Right lobe of liver (tissue), 6 donors: ENCODE results near the gene USB1. TPM values are rescaled to one million over a fixed set of nuclear protein-coding genes. Genes with fewer than 3 reads are reported as not detected.
A peak's percentile ranks its signal among the peaks of the same experiment; 100 is the strongest.

Experiments
- ATAC-seq, 4 donors: fragments of 200-7000 bp; cut with Tn5 transposase; one replicate each; pipeline ENCODE4 v1.9.1; 2020; ENCODE audit warnings: mild to moderate bottlenecking in 4 of 4, moderate library complexity in 4 of 4
- DNase-seq, 3 donors: peaks; one replicate each; pipeline ENCODE4 v3.0.0-alpha.2; 2020
- H3K27ac ChIP-seq, 3 donors: fragments of 200-600 bp; one replicate each; pipeline ENCODE4 v1.8.0; 2022
- H3K27me3 ChIP-seq, 2 donors: fragments of 200-600 bp; one replicate each; pipeline ENCODE4 v1.8.0; 2022
- H3K36me3 ChIP-seq, 4 donors: fragments of 200-600 bp; sonication (generic) in 1 of 4; one replicate each; pipeline versions ENCODE4 v1.5.1 to v1.8.0; 2017 to 2022; ENCODE audit warnings: control low read depth in 1 of 4
- H3K4me1 ChIP-seq, 4 donors: fragments of 200-600 bp; sonication (generic) in 1 of 4; one replicate each; pipeline versions ENCODE4 v1.5.1 to v1.8.0; 2017 to 2022; ENCODE audit warnings: control low read depth in 1 of 4
- H3K4me3 ChIP-seq, 3 donors: fragments of 200-600 bp; one replicate each; pipeline ENCODE4 v1.8.0; 2022
- H3K9me3 ChIP-seq, 4 donors: fragments of 200-600 bp; sonication (generic) in 1 of 4; one replicate each; pipeline versions ENCODE4 v1.5.1 to v1.8.0; 2017 to 2022; ENCODE audit warnings: control low read depth in 1 of 4
- CTCF ChIP-seq, 4 donors: fragments of 200-600 bp in 3 of 4; fragments of 450-650 bp in 1 of 4; IDR thresholded peaks; one replicate each; pipeline versions ENCODE4 v1.5.1 to v1.8.0; 2016 to 2022; ENCODE audit warnings: antibody characterized with exemption in 4 of 4, mild to moderate bottlenecking in 2 of 4
- POLR2A ChIP-seq: fragments of 450-650 bp; IDR thresholded peaks from one replicate; pipeline ENCODE4 v1.6.1; 2017; ENCODE audit warnings: antibody characterized with exemption, mild to moderate bottlenecking
- WGBS: methylation state at CpG from one replicate; pipeline ENCODE4 v1.1.6; 2018; ENCODE audit warnings: low coverage, low lambda C conversion rate; ENCODE audit not compliant: insufficient coverage; ENCODE audit errors: missing lambda C conversion rate; 5-methylcytosine and 5-hydroxymethylcytosine counted together
- intact Hi-C, 2 donors: fragments of 100-400 bp; cut with DNase I; formaldehyde crosslinking; loops; one replicate each; pipeline versions ENCODE4 v1.11.2 to v1.14.1; 2022
- total RNA-seq, 6 experiments: library from RNA; depleted of rRNA in 2 of 6; stranded (reverse); fragments of >200 nt in 2 of 6; fragmentation: NEBNext Ultra II Directional in 3 of 6; extraction: Animal tissue kit (Norgen Biotek cat#: 25700) in 3 of 6; gene quantifications; one replicate each; pipeline versions ENCODE4 v1.1.0 to v1.2.4, GENCODE V29; 2016 to 2023
- donor health status: DM: no; HTN: yes; CAD: no.
- donor health status: DM: no; HTN: no; CAD: no.
- donor health status: DM: no; HTN: no; CAD: no.
- donor health status: DM: no; HTN: yes; CAD: no.
- donor health status: DM: no; HTN: yes; CAD: no.

Gene USB1
- total RNA-seq, 6 experiments from 2014 or later = 20.6 to 63.3 (median 25.9) TPM

GRCh38 chr16:58021661-58022551 lies 20.7 kb downstream of the USB1 start:
- intact Hi-C loops = loop anchor here (5.0 kb wide), 2 partner anchors 95 to 100 kb away; no protein-coding TSS in a partner anchor
- Histone ChIP-seq H3K4me3 (no peak overlapping the region), H3K4me1 (peaks cover 0 to 25% (median 9%) of the 10 kb centered on the region in 4 donors), H3K9me3 (no peaks in the 10 kb centered on the region), H3K27me3 (no peaks in the 10 kb centered on the region), H3K36me3 (peaks cover 0 to 15% (median 2%) of the 10 kb centered on the region in 4 donors), H3K27ac (no peak overlapping the region)
- no peak for DNase-seq
- no peak for ATAC-seq
- TF ChIP-seq CTCF (IDR thresholded peaks at IDR 0.05) = no peak
- no peak for TF ChIP-seq POLR2A
- WGBS = 80% methylated on average over 5 of the region's 8 CpGs

- 31% methylated on average over 7 of the region's 18 CpGs for WGBS
- Histone ChIP-seq H3K27ac (no peak overlapping the region), H3K9me3 (no peaks in the 10 kb centered on the region), H3K4me1 (peaks cover 0 to 27% (median 11%) of the 10 kb centered on the region in 4 donors), H3K27me3 (no peaks in the 10 kb centered on the region), H3K4me3 (no peak overlapping the region), H3K36me3 (peaks cover 0 to 10% (median under 1%) of the 10 kb centered on the region in 4 donors)
- intact Hi-C loops = loop anchor here (5.0 kb wide), 2 partner anchors 95 to 100 kb away; no protein-coding TSS in a partner anchor
- ATAC-seq (no peak), DNase-seq (peak; percentile 66 to 70 (median 69))
- TF ChIP-seq CTCF (IDR thresholded peaks at IDR 0.05) (no peak), POLR2A (no peak)
Observed at GRCh38 chr16:58022601-58023371, 21.6 kb downstream of the USB1 start.

GRCh38 chr16:58024486-58025350 lies 23.5 kb downstream of the USB1 start:
- peak; percentile 61 to 75 (median 70) for ATAC-seq
- DNase-seq = peak; percentile 91 to 95 (median 95)
- Histone ChIP-seq H3K4me3 (peak overlapping the region; percentile 82 to 93 (median 91)), H3K27ac (peak overlapping the region; percentile 55 to 81 (median 68)), H3K36me3 (no peaks in the 10 kb centered on the region), H3K27me3 (no peaks in the 10 kb centered on the region), H3K9me3 (no peaks in the 10 kb centered on the region), H3K4me1 (peaks cover 0 to 47% (median 20%) of the 10 kb centered on the region in 4 donors)
- intact Hi-C loops = loop anchor here (5.0 kb wide), 2 partner anchors 93 to 98 kb away; no protein-coding TSS in a partner anchor
- WGBS = 9% methylated on average over 13 of the region's 57 CpGs
- peak; percentile 38 for TF ChIP-seq POLR2A
- no peak for TF ChIP-seq CTCF (IDR thresholded peaks at IDR 0.05)
